Measurements from ENCODE around the gene ALKBH5. TPM values are rescaled to one million over a fixed set of nuclear protein-coding genes. Genes with fewer than 3 reads are reported as not detected.

The ALKBH5 gene
- total and polyA plus RNA-seq, 2 donors (not counting 1 experiment from before 2014, with no cell fraction given): 70.3 to 103 TPM

- Histone ChIP-seq H3K4me2 (ENCODE audit: extremely low read depth, insufficient read depth, low read length) (no peak overlapping the region), H3K9me3 (ENCODE audit: control insufficient read depth, insufficient read depth, low read depth, low read length) (no peaks in the 10 kb centered on the region), H3K79me2 (ENCODE audit: control insufficient read depth, insufficient read depth, low read length) (peaks cover 2% of the 10 kb centered on the region), H4K20me1 (ENCODE audit: control insufficient read depth, extremely low read depth, insufficient read depth, low read length) (no peaks in the 10 kb centered on the region), H3K4me1 (ENCODE audit: control insufficient read depth, extremely low read depth, insufficient read depth, low read length) (no peaks in the 10 kb centered on the region), H3K4me3 (replicated peaks in 1 of 4; ENCODE audit: control extremely low read depth in 1 of 4, insufficient read depth in 1 of 4, low read depth in 3 of 4, low read length in 4 of 4) (no peak overlapping the region), H3K36me3 (ENCODE audit: control insufficient read depth, insufficient read depth, low read length) (peaks cover 71% of the 10 kb centered on the region), H3K27me3 (ENCODE audit: control insufficient read depth, insufficient read depth, low read length) (no peaks in the 10 kb centered on the region), H3K9ac (ENCODE audit: insufficient read depth, low read length) (no peak overlapping the region), H2AFZ (ENCODE audit: low read length) (no peak overlapping the region), H3K27ac (ENCODE audit: insufficient read depth, low read length) (no peak overlapping the region)
- no peak for DNase-seq (ENCODE audit: low read depth in 2 of 2)
- TF ChIP-seq EZH2 (IDR thresholded peaks at IDR 0.05; ENCODE audit: low read length, missing control alignments) (no peak), CTCF (conservative IDR thresholded peaks at IDR 0.05 in 1 of 2, IDR thresholded peaks at IDR 0.05 in 1 of 2; ENCODE audit: low read depth in 1 of 2, low read length in 2 of 2) (no peak)
Observed at GRCh38 chr17:18250259-18250658, 66.6 kb downstream of the ALKBH5 start.

GRCh38 chr17:18250708-18251107, 67.1 kb downstream of the ALKBH5 start:
- Histone ChIP-seq H3K36me3 (ENCODE audit: control insufficient read depth, insufficient read depth, low read length) (peaks cover 69% of the 10 kb centered on the region), H3K27me3 (ENCODE audit: control insufficient read depth, insufficient read depth, low read length) (no peaks in the 10 kb centered on the region), H3K4me1 (ENCODE audit: control insufficient read depth, extremely low read depth, insufficient read depth, low read length) (no peaks in the 10 kb centered on the region), H3K4me2 (ENCODE audit: extremely low read depth, insufficient read depth, low read length) (no peak overlapping the region), H3K9me3 (ENCODE audit: control insufficient read depth, insufficient read depth, low read depth, low read length) (no peaks in the 10 kb centered on the region), H3K9ac (ENCODE audit: insufficient read depth, low read length) (no peak overlapping the region), H4K20me1 (ENCODE audit: control insufficient read depth, extremely low read depth, insufficient read depth, low read length) (no peaks in the 10 kb centered on the region), H3K4me3 (replicated peaks in 1 of 4; ENCODE audit: control extremely low read depth in 1 of 4, insufficient read depth in 1 of 4, low read depth in 3 of 4, low read length in 4 of 4) (no peak overlapping the region), H3K27ac (ENCODE audit: insufficient read depth, low read length) (no peak overlapping the region), H3K79me2 (ENCODE audit: control insufficient read depth, insufficient read depth, low read length) (peaks cover 5% of the 10 kb centered on the region), H2AFZ (ENCODE audit: low read length) (no peak overlapping the region)
- no peak for DNase-seq (ENCODE audit: low read depth in 2 of 2)
- TF ChIP-seq EZH2 (IDR thresholded peaks at IDR 0.05; ENCODE audit: low read length, missing control alignments) (no peak), CTCF (conservative IDR thresholded peaks at IDR 0.05 in 1 of 2, IDR thresholded peaks at IDR 0.05 in 1 of 2; ENCODE audit: low read depth in 1 of 2, low read length in 2 of 2) (no peak)

- no peak for DNase-seq (ENCODE audit: low read depth in 2 of 2)
- no peaks in the 10 kb centered on the region for H3K4me1 ChIP-seq (ENCODE audit: control insufficient read depth, extremely low read depth, insufficient read depth, low read length)
- TF ChIP-seq CTCF (conservative IDR thresholded peaks at IDR 0.05 in 1 of 2, IDR thresholded peaks at IDR 0.05 in 1 of 2; ENCODE audit: low read depth in 1 of 2, low read length in 2 of 2): no peak
- TF ChIP-seq EZH2 (IDR thresholded peaks at IDR 0.05; ENCODE audit: low read length, missing control alignments): no peak
- H4K20me1 ChIP-seq (ENCODE audit: control insufficient read depth, extremely low read depth, insufficient read depth, low read length): no peaks in the 10 kb centered on the region
- no peak overlapping the region for H3K4me2 ChIP-seq (ENCODE audit: extremely low read depth, insufficient read depth, low read length)
- H2AFZ ChIP-seq (ENCODE audit: low read length): no peak overlapping the region
- H3K36me3 ChIP-seq (ENCODE audit: control insufficient read depth, insufficient read depth, low read length): peaks cover 65% of the 10 kb centered on the region
- no peak overlapping the region for H3K4me3 ChIP-seq (replicated peaks in 1 of 4; ENCODE audit: control extremely low read depth in 1 of 4, insufficient read depth in 1 of 4, low read depth in 3 of 4, low read length in 4 of 4)
- peaks cover 9% of the 10 kb centered on the region for H3K79me2 ChIP-seq (ENCODE audit: control insufficient read depth, insufficient read depth, low read length)
- no peaks in the 10 kb centered on the region for H3K27me3 ChIP-seq (ENCODE audit: control insufficient read depth, insufficient read depth, low read length)
- H3K27ac ChIP-seq (ENCODE audit: insufficient read depth, low read length): no peak overlapping the region
- H3K9me3 ChIP-seq (ENCODE audit: control insufficient read depth, insufficient read depth, low read depth, low read length): no peaks in the 10 kb centered on the region
- no peak overlapping the region for H3K9ac ChIP-seq (ENCODE audit: insufficient read depth, low read length)
Observed at GRCh38 chr17:18251204-18251603, 67.6 kb downstream of the ALKBH5 start.
